Progenitor cell of endocrine pancreas (in vitro differentiated cells): ENCODE results near the gene KCNE3. TPM values are rescaled to one million over a fixed set of nuclear protein-coding genes. Genes with fewer than 3 reads are reported as not detected.
"Not testable (repeated sequence)": the region's sequence is repeated elsewhere in the genome, so short reads cannot be mapped to it uniquely, and the experiment has no call there.

ENCODE experiments used
- DNase-seq: peaks from one replicate; pipeline ENCODE4 v3.0.0; 2021; ENCODE audit warnings: low spot score; ENCODE audit not compliant: unreplicated experiment
- H3K27ac Mint-ChIP-seq: 2 replicates; pipeline ENCODE4 v1.8.0; 2021; ENCODE audit warnings: mild to moderate bottlenecking, moderate library complexity, mixed read lengths
- H3K27me3 Mint-ChIP-seq: 2 replicates; pipeline ENCODE4 v1.8.0; 2021; ENCODE audit warnings: mixed read lengths
- H3K36me3 Mint-ChIP-seq: 2 replicates; pipeline ENCODE4 v1.8.0; 2022; ENCODE audit warnings: mixed read lengths; ENCODE audit not compliant: insufficient read depth
- H3K4me1 Mint-ChIP-seq: 2 replicates; pipeline ENCODE4 v1.8.0; 2021; ENCODE audit warnings: low read depth, mixed read lengths
- H3K4me3 Mint-ChIP-seq: 2 replicates; pipeline ENCODE4 v1.8.0; 2021; ENCODE audit warnings: low read depth, mild to moderate bottlenecking, moderate library complexity, mixed read lengths
- H3K9me3 Mint-ChIP-seq: 2 replicates; pipeline ENCODE4 v1.8.0; 2021; ENCODE audit warnings: low read depth, mixed read lengths
- CTCF ChIP-seq: fragments of 200-600 bp; sonication (generic); IDR thresholded peaks from one replicate; pipeline ENCODE4 v1.5.0; 2021; ENCODE audit warnings: antibody characterized with exemption, mild to moderate bottlenecking; ENCODE audit not compliant: unreplicated experiment
- total RNA-seq: library from RNA; stranded (reverse); gene quantifications from 2 replicates; pipeline ENCODE4 v1.2.1, GENCODE V29; 2021

Gene KCNE3
- total RNA-seq, 1 donor from 2014 or later, result 1.0 TPM

GRCh38 chr11:74417379-74417804, 50.0 kb downstream of the KCNE3 start:
- no peaks in the 10 kb centered on the region for H3K9me3 Mint-ChIP-seq
- H3K4me3 Mint-ChIP-seq, result no peak overlapping the region
- peaks cover 13% of the 10 kb centered on the region for H3K4me1 Mint-ChIP-seq
- TF ChIP-seq CTCF, result no peak
- no peaks in the 10 kb centered on the region for H3K36me3 Mint-ChIP-seq
- H3K27me3 Mint-ChIP-seq, result peaks cover 8% of the 10 kb centered on the region
- no peak for DNase-seq
- peak overlapping the region; percentile 18 for H3K27ac Mint-ChIP-seq

- not testable (repeated sequence) for H3K36me3 Mint-ChIP-seq, H3K27ac Mint-ChIP-seq, H3K4me3 Mint-ChIP-seq, H3K27me3 Mint-ChIP-seq, DNase-seq, H3K9me3 Mint-ChIP-seq
- peaks cover 13% of the 10 kb centered on the region for H3K4me1 Mint-ChIP-seq
These were observed 50.4 kb downstream of the KCNE3 start for GRCh38 chr11:74416974-74417373.

GRCh38 chr11:74412733-74413359, 54.5 kb downstream of the KCNE3 start:
- no peaks in the 10 kb centered on the region for H3K27me3 Mint-ChIP-seq
- no peak for TF ChIP-seq CTCF
- H3K4me3 Mint-ChIP-seq, result no peak overlapping the region

GRCh38 chr11:74412321-74412720, 55.0 kb downstream of the KCNE3 start:
- no peaks in the 10 kb centered on the region for H3K27me3 Mint-ChIP-seq
- H3K4me3 Mint-ChIP-seq, result no peak overlapping the region
- no peak for TF ChIP-seq CTCF
- no peaks in the 10 kb centered on the region for H3K36me3 Mint-ChIP-seq
- H3K27ac Mint-ChIP-seq, result no peak overlapping the region
- peaks cover 6% of the 10 kb centered on the region for H3K4me1 Mint-ChIP-seq
- DNase-seq, result no peak
- H3K9me3 Mint-ChIP-seq, result no peaks in the 10 kb centered on the region

More at GRCh38 chr11:74412733-74413359, 54.5 kb downstream of the KCNE3 start:
- Mint-ChIP-seq H3K4me1 (peaks cover 9% of the 10 kb centered on the region), H3K36me3 (no peaks in the 10 kb centered on the region), H3K9me3 (no peaks in the 10 kb centered on the region), H3K27ac (no peak overlapping the region)
- DNase-seq, result no peak

- no peaks in the 10 kb centered on the region for H3K27me3 Mint-ChIP-seq
- TF ChIP-seq CTCF, result no peak
- no peak for DNase-seq
- no peaks in the 10 kb centered on the region for H3K36me3 Mint-ChIP-seq
- no peak overlapping the region for H3K27ac Mint-ChIP-seq
- no peak overlapping the region for H3K4me3 Mint-ChIP-seq
- H3K4me1 Mint-ChIP-seq, result peaks cover 6% of the 10 kb centered on the region
- H3K9me3 Mint-ChIP-seq, result no peaks in the 10 kb centered on the region
These were observed 57.7 kb downstream of the KCNE3 start for GRCh38 chr11:74409633-74410032.

Other genes starting within 250 kb of the KCNE3 start
- 0.17 TPM in 1 of 2 replicates, not detected in the other for gene P4HA3, start 155.9 kb downstream of the KCNE3 start, total RNA-seq
- 17.2 and 20.5 TPM in 2 replicates for gene PGM2L1, start 69.1 kb downstream of the KCNE3 start, total RNA-seq
- 8.8 and 9.1 TPM in 2 replicates for gene LIPT2, start 26.2 kb upstream of the KCNE3 start, total RNA-seq
- gene POLD3, start 125.0 kb upstream of the KCNE3 start, total RNA-seq, result 26.6 and 27.9 TPM in 2 replicates